Loucy (cell line): ENCODE measurements around the gene TEAD4.

Experiments used
- EZH2phosphoT487 ChIP-seq: fragments of 200-600 bp; IDR thresholded peaks from 2 replicates; pipeline ENCODE4 v1.6.1; 2018; ENCODE audit warnings: antibody characterized with exemption, mild to moderate bottlenecking, moderate library complexity, borderline replicate concordance
- TF ChIP-seq, protein P1 (sequence below): fragments of 200-600 bp; sonication (generic); conservative IDR thresholded peaks from 2 replicates; pipeline ENCODE4 v1.5.1; 2014; ENCODE audit warnings: mild to moderate bottlenecking, antibody characterized with exemption, low read length

DNA sequence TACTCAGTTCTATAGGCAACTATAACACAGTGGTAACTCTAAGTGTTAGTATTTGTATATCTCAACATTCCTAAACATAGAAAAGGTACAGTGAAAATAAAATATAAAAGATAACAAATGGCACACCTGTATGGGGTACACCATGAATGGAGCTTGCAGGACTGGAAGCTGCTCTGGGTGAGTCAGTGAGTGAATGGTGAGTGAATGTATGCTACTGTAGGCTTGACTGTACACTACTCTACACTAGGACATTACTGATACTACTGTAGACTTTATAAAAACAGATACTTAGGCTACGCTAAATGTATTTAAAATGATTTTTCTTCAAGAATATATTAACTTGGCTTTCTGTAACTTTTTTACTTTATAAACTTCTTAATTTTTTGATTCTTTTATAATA lies 25.5 kb downstream of the TEAD4 start:
- TF ChIP-seq, protein P1, sequence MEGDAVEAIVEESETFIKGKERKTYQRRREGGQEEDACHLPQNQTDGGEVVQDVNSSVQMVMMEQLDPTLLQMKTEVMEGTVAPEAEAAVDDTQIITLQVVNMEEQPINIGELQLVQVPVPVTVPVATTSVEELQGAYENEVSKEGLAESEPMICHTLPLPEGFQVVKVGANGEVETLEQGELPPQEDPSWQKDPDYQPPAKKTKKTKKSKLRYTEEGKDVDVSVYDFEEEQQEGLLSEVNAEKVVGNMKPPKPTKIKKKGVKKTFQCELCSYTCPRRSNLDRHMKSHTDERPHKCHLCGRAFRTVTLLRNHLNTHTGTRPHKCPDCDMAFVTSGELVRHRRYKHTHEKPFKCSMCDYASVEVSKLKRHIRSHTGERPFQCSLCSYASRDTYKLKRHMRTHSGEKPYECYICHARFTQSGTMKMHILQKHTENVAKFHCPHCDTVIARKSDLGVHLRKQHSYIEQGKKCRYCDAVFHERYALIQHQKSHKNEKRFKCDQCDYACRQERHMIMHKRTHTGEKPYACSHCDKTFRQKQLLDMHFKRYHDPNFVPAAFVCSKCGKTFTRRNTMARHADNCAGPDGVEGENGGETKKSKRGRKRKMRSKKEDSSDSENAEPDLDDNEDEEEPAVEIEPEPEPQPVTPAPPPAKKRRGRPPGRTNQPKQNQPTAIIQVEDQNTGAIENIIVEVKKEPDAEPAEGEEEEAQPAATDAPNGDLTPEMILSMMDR = no peak
- TF ChIP-seq EZH2phosphoT487 = no peak
